H9 (cell line): ENCODE results near the gene NOTUM. TPM values are rescaled to one million over a fixed set of nuclear protein-coding genes. Genes with fewer than 3 reads are reported as not detected.

Source experiments
- DNase-seq: peaks from one replicate; pipeline ENCODE4 v3.0.0-alpha.2; 2017
- H2AFZ ChIP-seq: one replicate; pipeline ENCODE4 v1.6.1; 2013; ENCODE audit warnings: mild to moderate bottlenecking, low read length, control low read depth, moderate library complexity
- H2AK5ac ChIP-seq: 2 replicates; pipeline ENCODE4 v1.6.1; 2013; ENCODE audit warnings: low read length, control low read depth, mixed read lengths; ENCODE audit not compliant: insufficient read length
- H2BK120ac ChIP-seq: one replicate; pipeline ENCODE4 v1.6.1; 2013; ENCODE audit warnings: low read depth, mild to moderate bottlenecking, low read length, control low read depth, inconsistent platforms; ENCODE audit not compliant: poor library complexity, severe bottlenecking
- H2BK12ac ChIP-seq: 2 replicates; pipeline ENCODE4 v1.6.1; 2013; ENCODE audit warnings: low read length, control low read depth, mixed read lengths, low read depth; ENCODE audit not compliant: insufficient read length
- H2BK15ac ChIP-seq: 2 replicates; pipeline ENCODE4 v1.6.1; 2013; ENCODE audit warnings: low read depth, low read length, control low read depth
- H2BK20ac ChIP-seq: one replicate; pipeline ENCODE4 v1.6.1; 2013; ENCODE audit warnings: low read depth, mild to moderate bottlenecking, low read length, control low read depth, inconsistent platforms; ENCODE audit not compliant: poor library complexity, severe bottlenecking
- H2BK5ac ChIP-seq: 2 replicates; pipeline ENCODE4 v1.6.1; 2013; ENCODE audit warnings: low read length, control low read depth, mixed read lengths; ENCODE audit not compliant: insufficient read length
- H3K14ac ChIP-seq: 2 replicates; pipeline ENCODE4 v1.6.1; 2013; ENCODE audit warnings: low read length, control low read depth; ENCODE audit not compliant: insufficient read depth
- H3K18ac ChIP-seq: 2 replicates; pipeline ENCODE4 v1.6.1; 2013; ENCODE audit warnings: low read depth, mild to moderate bottlenecking, mixed read lengths, low read length, control low read depth; ENCODE audit not compliant: insufficient read length
- H3K23ac ChIP-seq: 2 replicates; pipeline ENCODE4 v1.6.1; 2013; ENCODE audit warnings: low read length, control low read depth, mixed read lengths, low read depth; ENCODE audit not compliant: insufficient read length
- H3K23me2 ChIP-seq: 2 replicates; pipeline ENCODE4 v1.6.1; 2013; ENCODE audit warnings: low read depth, mild to moderate bottlenecking, mixed read lengths, low read length, control low read depth; ENCODE audit not compliant: insufficient read length, poor library complexity, severe bottlenecking
- H3K27ac ChIP-seq: 2 replicates; pipeline ENCODE4 v1.5.1; 2013; ENCODE audit warnings: low read length, control low read depth, mixed read lengths, low read depth; ENCODE audit not compliant: insufficient read length
- H3K27me3 ChIP-seq: 2 replicates; pipeline ENCODE4 v1.6.1; 2013; ENCODE audit warnings: low read length, control low read depth, inconsistent platforms; ENCODE audit not compliant: insufficient read depth
- H3K4ac ChIP-seq: 2 replicates; pipeline ENCODE4 v1.6.1; 2013; ENCODE audit warnings: low read depth, mild to moderate bottlenecking, control low read depth, inconsistent platforms, low read length, moderate library complexity
- H3K4me1 ChIP-seq: 2 replicates; pipeline ENCODE4 v1.6.1; 2013; ENCODE audit warnings: low read length, control low read depth, inconsistent platforms; ENCODE audit not compliant: insufficient read depth
- H3K4me2 ChIP-seq: 2 replicates; pipeline ENCODE4 v1.6.1; 2013; ENCODE audit warnings: low read length, control low read depth, mixed read lengths; ENCODE audit not compliant: insufficient read length, insufficient read depth
- H3K56ac ChIP-seq: 2 replicates; pipeline ENCODE4 v1.6.1; 2013; ENCODE audit warnings: low read depth, mild to moderate bottlenecking, mixed read lengths, low read length, control low read depth; ENCODE audit not compliant: insufficient read length
- H3K79me1 ChIP-seq: 2 replicates; pipeline ENCODE4 v1.6.1; 2013; ENCODE audit warnings: low read depth, mild to moderate bottlenecking, moderate library complexity, low read length, control low read depth, inconsistent platforms; ENCODE audit not compliant: insufficient read depth, poor library complexity, severe bottlenecking
- H3K79me2 ChIP-seq: 2 replicates; pipeline ENCODE4 v1.6.1; 2013; ENCODE audit warnings: low read length, control low read depth, inconsistent platforms; ENCODE audit not compliant: insufficient read depth
- H3K9ac ChIP-seq: 2 replicates; pipeline ENCODE4 v1.6.1; 2013; ENCODE audit warnings: low read length, control low read depth, mixed read lengths; ENCODE audit not compliant: insufficient read length; ENCODE audit errors: extremely low read depth
- H3K9me3 ChIP-seq: one replicate; pipeline ENCODE4 v1.6.1; 2013; ENCODE audit warnings: low read depth, low read length, inconsistent platforms; ENCODE audit not compliant: control insufficient read depth
- H3T11ph ChIP-seq: one replicate; pipeline ENCODE4 v1.6.1; 2013; ENCODE audit warnings: mild to moderate bottlenecking, low read length, control low read depth, inconsistent platforms
- H4K20me1 ChIP-seq: one replicate; pipeline ENCODE4 v1.6.1; 2013; ENCODE audit not compliant: control insufficient read depth, insufficient read length, insufficient read depth
- H4K5ac ChIP-seq: 2 replicates; pipeline ENCODE4 v1.6.1; 2013; ENCODE audit warnings: low read depth, mild to moderate bottlenecking, mixed read lengths, low read length, control low read depth; ENCODE audit not compliant: insufficient read length
- H4K8ac ChIP-seq: replicated peaks from 2 replicates; pipeline ENCODE4 v1.6.1; 2013; ENCODE audit warnings: low read length, control low read depth, mixed read lengths, low read depth; ENCODE audit not compliant: insufficient read length
- H4K91ac ChIP-seq: 2 replicates; pipeline ENCODE4 v1.6.1; 2013; ENCODE audit warnings: low read depth, mild to moderate bottlenecking, moderate library complexity, mixed read lengths, low read length, control low read depth; ENCODE audit not compliant: insufficient read length
- H3K27ac Mint-ChIP-seq, 3 experiments: 2 replicates in 2 of 3; 3 replicates in 1 of 3; pipeline ENCODE4 v1.8.0; 2020 to 2021; ENCODE audit warnings: mixed read lengths in 3 of 3, mild to moderate bottlenecking in 1 of 3, moderate library complexity in 1 of 3
- H3K27me3 Mint-ChIP-seq: 2 replicates; pipeline ENCODE4 v1.8.0; 2021; ENCODE audit warnings: low read depth, mild to moderate bottlenecking, moderate library complexity, mixed read lengths
- H3K36me3 Mint-ChIP-seq, 3 experiments: 2 replicates in 2 of 3; 3 replicates in 1 of 3; pipeline ENCODE4 v1.8.0; 2020 to 2021; ENCODE audit warnings: low read depth in 3 of 3, mixed read lengths in 3 of 3; ENCODE audit not compliant: insufficient read depth in 1 of 3
- H3K4me1 Mint-ChIP-seq, 2 experiments: 2 replicates each; pipeline ENCODE4 v1.8.0; 2020; ENCODE audit warnings: mixed read lengths in 2 of 2
- H3K4me3 Mint-ChIP-seq, 2 experiments: 2 replicates in 1 of 2; 3 replicates in 1 of 2; pipeline ENCODE4 v1.8.0; 2020 to 2021; ENCODE audit warnings: mild to moderate bottlenecking in 2 of 2, mixed read lengths in 2 of 2, moderate library complexity in 1 of 2
- H3K9me3 Mint-ChIP-seq, 2 experiments: 2 replicates in 1 of 2; 3 replicates in 1 of 2; pipeline ENCODE4 v1.8.0; 2020; ENCODE audit warnings: mild to moderate bottlenecking in 2 of 2, mixed read lengths in 2 of 2, moderate library complexity in 1 of 2
- CTCF ChIP-seq: fragments of 200-600 bp; sonication (generic); conservative IDR thresholded peaks from 3 replicates; pipeline ENCODE4 v1.8.0; 2021; ENCODE audit warnings: antibody characterized with exemption, mild to moderate bottlenecking
- WGBS: extraction: QIAGEN DNeasy Blood & Tissue Kit; methylation state at CpG from one replicate; pipeline ENCODE4 v1.1.7; 2013; ENCODE audit warnings: missing lambda C conversion rate, low lambda C conversion rate, mixed read lengths; ENCODE audit not compliant: insufficient read length; ENCODE audit errors: extremely low coverage; 5-methylcytosine and 5-hydroxymethylcytosine counted together
- total RNA-seq: library from RNA; stranded (reverse); gene quantifications from 2 replicates; pipeline ENCODE4 v1.2.1, GENCODE V29; 2021

The NOTUM gene
- total RNA-seq, 1 experiment from 2014 or later = 2.1 TPM

GRCh38 chr17:81913394-81914102, 47.4 kb downstream of the NOTUM start:
- H2BK15ac ChIP-seq = no peak overlapping the region
- no peak overlapping the region for H2AFZ ChIP-seq
- no peak overlapping the region for H2AK5ac ChIP-seq
- Mint-ChIP-seq H3K27ac (no peak overlapping the region), H3K27me3 (no peaks in the 10 kb centered on the region), H3K4me3 (no peak overlapping the region), H3K4me1 (peaks cover 11 to 16% of the 10 kb centered on the region in 2 experiments), H3K9me3 (no peaks in the 10 kb centered on the region; a peak in 1 of 5 replicates), H3K36me3 (peaks cover 15 to 37% (median 33%) of the 10 kb centered on the region in 3 experiments; a peak in 6 of 7 replicates)
- H3K56ac ChIP-seq = no peak overlapping the region
- H3K14ac ChIP-seq = no peak overlapping the region
- no peaks in the 10 kb centered on the region; the same call in 1 of the 2 replicates for H3K79me2 ChIP-seq
- WGBS = no CpG with 5 or more reads among the region's 31 CpGs
- no peaks in the 10 kb centered on the region for H3K4me1 ChIP-seq
- H3K18ac ChIP-seq = no peak overlapping the region
- H3K23ac ChIP-seq = no peak overlapping the region
- no peak overlapping the region for H3K27ac ChIP-seq
- no peak overlapping the region for H2BK5ac ChIP-seq
- no peaks in the 10 kb centered on the region for H4K20me1 ChIP-seq
- H4K8ac ChIP-seq = no peak overlapping the region
- H3T11ph ChIP-seq = no peak overlapping the region
- no peak overlapping the region for H2BK120ac ChIP-seq
- TF ChIP-seq CTCF = no peak
- no peak overlapping the region for H3K4me2 ChIP-seq
- no peak overlapping the region for H3K9ac ChIP-seq
- no peaks in the 10 kb centered on the region for H3K9me3 ChIP-seq
- no peak overlapping the region for H3K4ac ChIP-seq
- no peak overlapping the region for H4K5ac ChIP-seq
- no peak overlapping the region for H2BK20ac ChIP-seq
- H3K27me3 ChIP-seq = no peaks in the 10 kb centered on the region
- DNase-seq = no peak
- H2BK12ac ChIP-seq = no peak overlapping the region
- H3K79me1 ChIP-seq = no peaks in the 10 kb centered on the region
- no peak overlapping the region for H4K91ac ChIP-seq
- H3K23me2 ChIP-seq = peaks cover 11% of the 10 kb centered on the region
